Skin epidermis (tissue), 12 donors: ENCODE data around the gene NEFH.
"Not testable (repeated sequence)": the region's sequence is repeated elsewhere in the genome, so short reads cannot be mapped to it uniquely, and the experiment has no call there.

Experiments
- H3K27ac ChIP-seq, 21 experiments: fragments of 200-600 bp; sonication (generic) in 11 of 21; one replicate each; pipeline ENCODE4 v1.5.0; 2020; ENCODE audit warnings: mild to moderate bottlenecking in 3 of 21, inconsistent platforms in 2 of 21, moderate library complexity in 2 of 21
- H3K4me3 ChIP-seq, 7 experiments: fragments of 200-600 bp; sonication (generic) in 2 of 7; one replicate each; pipeline ENCODE4 v1.5.0; 2020; ENCODE audit warnings: inconsistent platforms in 2 of 7, mild to moderate bottlenecking in 2 of 7, moderate library complexity in 1 of 7

The NEFH gene, protein sequence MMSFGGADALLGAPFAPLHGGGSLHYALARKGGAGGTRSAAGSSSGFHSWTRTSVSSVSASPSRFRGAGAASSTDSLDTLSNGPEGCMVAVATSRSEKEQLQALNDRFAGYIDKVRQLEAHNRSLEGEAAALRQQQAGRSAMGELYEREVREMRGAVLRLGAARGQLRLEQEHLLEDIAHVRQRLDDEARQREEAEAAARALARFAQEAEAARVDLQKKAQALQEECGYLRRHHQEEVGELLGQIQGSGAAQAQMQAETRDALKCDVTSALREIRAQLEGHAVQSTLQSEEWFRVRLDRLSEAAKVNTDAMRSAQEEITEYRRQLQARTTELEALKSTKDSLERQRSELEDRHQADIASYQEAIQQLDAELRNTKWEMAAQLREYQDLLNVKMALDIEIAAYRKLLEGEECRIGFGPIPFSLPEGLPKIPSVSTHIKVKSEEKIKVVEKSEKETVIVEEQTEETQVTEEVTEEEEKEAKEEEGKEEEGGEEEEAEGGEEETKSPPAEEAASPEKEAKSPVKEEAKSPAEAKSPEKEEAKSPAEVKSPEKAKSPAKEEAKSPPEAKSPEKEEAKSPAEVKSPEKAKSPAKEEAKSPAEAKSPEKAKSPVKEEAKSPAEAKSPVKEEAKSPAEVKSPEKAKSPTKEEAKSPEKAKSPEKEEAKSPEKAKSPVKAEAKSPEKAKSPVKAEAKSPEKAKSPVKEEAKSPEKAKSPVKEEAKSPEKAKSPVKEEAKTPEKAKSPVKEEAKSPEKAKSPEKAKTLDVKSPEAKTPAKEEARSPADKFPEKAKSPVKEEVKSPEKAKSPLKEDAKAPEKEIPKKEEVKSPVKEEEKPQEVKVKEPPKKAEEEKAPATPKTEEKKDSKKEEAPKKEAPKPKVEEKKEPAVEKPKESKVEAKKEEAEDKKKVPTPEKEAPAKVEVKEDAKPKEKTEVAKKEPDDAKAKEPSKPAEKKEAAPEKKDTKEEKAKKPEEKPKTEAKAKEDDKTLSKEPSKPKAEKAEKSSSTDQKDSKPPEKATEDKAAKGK

DNA sequence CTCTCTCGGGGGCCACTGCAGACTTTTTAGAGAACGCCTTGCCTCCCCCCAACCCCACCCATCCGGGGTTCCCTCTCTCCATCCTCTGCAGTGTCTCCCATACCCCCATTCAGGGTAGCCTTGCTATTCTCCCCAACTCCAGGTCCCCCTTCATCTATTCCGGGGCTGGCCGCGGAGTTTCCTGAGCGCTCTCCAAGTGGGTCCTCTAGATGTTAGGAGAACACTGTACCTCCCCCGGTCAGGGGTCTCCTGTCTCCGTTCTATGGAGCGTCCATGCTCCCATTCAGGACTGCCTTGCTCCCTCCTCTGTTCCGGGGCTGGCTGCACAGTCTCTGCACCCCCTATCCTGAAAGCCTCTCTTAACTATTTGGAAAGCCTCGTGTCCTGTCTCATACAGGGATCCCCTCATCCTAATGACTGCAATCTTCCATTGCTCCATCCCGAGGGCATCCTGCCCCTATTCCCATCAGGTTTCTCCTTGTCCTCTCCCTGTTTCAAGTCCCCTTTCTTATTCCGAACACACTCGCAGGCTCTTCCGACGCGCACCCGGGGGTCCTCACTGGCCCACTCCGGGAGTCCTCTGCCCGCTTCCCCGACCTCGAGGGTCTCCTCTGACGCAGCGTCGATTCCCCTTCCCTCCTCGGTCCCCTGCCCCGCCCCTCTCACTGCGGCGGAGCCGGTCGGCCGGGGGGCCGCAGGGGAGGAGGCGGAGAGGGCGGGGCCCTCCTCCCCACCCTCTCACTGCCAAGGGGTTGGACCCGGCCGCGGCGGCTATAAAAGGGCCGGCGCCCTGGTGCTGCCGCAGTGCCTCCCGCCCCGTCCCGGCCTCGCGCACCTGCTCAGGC is at the start of gene NEFH:
NEFH (plus strand) TSS at position 802 of the 845 bp plus-strand sequence. CDS start 45 bp downstream, outside the sequence.
- H3K4me3 ChIP-seq = peak within 1 kb of the TSS in 3 of 7 experiments; percentile 4 to 19 (median 12)
- no peak within 1 kb of the TSS for H3K27ac ChIP-seq

DNA sequence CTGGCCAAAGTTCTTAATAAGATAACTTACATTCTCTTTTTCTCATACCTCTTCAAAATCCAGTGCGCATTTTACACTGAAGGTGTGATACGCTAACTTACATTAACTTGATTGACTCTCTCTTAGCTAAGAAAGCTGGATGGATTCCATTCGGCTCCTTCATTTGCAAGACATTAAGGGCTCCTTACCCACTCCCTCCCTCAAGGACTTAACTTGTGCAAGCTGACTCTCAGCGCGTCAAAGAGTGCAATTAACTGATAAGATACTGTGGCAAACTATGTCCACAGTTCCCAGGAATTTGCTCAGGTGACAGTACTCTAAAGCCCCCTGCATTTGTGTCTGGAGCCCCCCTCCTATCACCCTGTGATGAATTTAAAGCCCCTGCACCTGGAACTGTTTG is 48.0 kb upstream of the NEFH start:
- Histone ChIP-seq H3K4me3 (no peak overlapping the region), H3K27ac (no peak overlapping the region)

DNA sequence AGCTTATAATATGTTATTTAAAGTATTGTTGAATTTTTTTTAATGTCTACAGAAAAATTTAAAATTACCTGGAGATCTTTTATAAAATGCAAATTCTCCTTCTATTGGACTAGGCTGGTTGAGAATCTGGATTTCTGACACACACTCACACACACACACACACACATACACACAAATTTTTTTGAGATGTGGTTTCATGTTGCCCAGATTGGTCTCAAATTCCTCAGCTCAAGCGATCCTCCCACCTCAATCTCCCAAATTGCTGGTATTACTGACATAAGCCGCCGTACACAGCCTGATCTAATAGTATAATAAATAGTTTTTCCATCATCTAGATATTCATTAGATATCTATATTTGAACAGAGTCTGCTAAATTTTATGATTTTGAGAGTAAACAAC is 46.2 kb upstream of the NEFH start:
- no peak overlapping the region for H3K4me3 ChIP-seq
- H3K27ac ChIP-seq = no peak overlapping the region

DNA sequence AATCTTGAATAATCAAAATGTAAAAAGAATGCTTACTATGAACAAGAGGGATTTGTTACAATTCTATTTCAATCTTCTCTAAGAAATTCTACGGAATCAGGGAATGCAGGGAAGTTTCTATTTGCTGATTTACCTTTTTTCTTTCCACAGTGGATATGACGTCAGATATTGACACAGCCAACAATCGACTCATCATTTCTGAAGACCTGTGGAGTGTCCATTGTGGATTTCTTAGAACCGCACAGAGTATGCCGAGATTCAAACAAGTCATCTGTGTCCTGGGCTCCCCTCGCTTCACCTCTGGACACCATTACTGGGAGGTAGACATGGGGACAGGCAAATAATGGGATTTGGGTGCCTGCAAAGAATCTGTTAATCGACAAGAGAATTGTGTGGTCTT is 45.7 kb upstream of the NEFH start:
- H3K27ac ChIP-seq = no peak overlapping the region
- no peak overlapping the region for H3K4me3 ChIP-seq

DNA sequence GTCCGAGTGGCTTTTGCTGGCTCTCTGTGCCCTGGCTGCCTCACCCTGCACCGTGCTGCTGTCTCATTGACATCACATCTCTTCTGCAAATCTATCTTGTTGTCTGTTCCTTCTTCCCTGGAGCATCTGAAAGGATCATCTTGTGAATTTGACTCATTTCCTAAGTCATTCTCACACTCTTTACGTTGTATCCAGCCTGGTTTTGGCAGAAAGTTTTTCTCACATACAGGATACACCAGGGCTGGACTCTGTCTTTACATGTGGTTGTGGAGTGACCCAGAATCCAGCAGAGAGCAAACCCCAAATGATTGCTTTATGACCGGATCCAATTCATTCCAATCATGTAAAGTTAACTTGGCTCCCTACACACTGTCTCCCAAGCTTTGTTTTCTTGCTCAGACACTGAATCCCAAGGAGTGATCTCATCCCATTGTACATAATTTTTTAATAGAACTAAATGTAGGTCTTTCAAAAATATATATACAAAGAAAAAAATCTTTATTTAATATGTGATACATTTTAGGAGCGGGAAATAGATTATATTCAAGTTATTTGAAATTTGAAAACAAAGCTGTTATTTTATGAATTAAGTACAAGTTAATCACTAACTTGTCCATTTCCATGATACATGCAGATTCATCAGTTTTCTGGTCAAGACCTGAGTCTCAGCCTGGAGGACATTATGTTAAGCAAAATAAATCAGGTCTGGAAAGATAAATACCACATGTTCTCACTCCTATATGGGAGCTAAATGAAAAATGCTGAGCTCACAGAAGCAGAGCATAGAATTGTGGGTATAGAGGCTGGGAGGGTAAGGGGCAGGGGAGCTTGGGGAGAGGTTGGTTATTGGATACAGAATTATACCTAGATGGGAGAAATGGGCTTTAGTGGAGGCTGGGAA is 44.5 kb upstream of the NEFH start:
- no peak overlapping the region for H3K4me3 ChIP-seq
- no peak overlapping the region for H3K27ac ChIP-seq

DNA sequence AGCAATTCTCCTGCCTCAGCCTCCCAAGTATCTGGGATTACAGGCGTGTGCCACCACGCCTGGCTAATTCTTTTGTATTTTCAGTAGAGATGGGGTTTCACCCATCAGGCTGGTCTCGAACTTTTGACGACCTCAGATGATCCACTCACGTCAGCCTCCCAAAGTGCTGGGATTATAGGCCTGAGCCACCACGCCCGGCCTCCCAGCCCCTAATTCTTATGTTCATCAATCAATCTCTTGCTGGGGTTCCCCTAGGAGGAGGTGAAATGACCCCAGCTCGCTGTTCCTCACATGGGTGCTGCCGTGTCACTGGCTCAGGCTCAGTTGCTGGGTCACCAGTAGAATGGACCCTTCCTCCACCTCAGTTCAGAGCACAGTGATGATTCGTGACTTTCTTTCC is 41.7 kb upstream of the NEFH start, which contains the start of gene RFPL1:
RFPL1 (plus strand) TSS at position 301 of the 400 bp plus-strand sequence.
- H3K27ac ChIP-seq, H3K4me3 ChIP-seq: not testable (repeated sequence)

DNA sequence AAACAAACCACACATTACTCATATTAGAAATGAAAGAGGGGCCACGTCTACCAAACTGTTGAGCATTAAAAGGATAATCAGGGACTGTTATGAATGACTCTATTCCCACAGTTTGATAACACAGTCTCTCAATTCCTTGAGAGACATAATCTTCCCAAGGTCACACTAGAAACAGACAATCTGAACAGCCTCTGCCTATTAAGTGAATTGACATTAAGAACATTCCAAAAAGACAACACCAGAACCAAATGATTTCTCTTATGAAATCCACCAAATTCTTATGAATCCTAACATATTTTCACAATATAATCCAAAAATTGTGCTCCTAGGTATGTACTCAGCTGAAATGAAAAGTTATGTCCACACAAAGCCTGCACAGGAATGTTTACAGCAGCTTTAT is 37.0 kb upstream of the NEFH start:
- Histone ChIP-seq H3K27ac (no peak overlapping the region), H3K4me3 (no peak overlapping the region)

DNA sequence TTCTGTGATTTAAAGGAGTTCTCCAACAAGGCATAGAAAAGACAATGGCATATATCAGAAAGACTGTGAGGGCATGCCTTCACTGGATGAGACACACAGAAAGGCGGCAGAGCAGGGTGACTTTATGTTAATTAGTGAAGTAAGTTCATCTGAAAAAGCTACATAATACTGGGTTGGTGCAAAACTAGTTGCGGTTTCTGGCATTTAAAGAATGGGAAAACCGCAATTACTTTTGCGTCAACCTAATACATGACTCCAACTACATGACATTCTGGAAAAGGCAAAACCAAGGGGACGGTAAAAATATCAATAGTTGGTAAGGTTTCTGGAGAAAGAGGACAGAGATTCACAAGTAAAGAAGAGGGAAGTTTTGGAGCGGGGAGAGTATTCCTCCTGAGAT is 36.6 kb upstream of the NEFH start:
- Histone ChIP-seq H3K27ac (no peak overlapping the region), H3K4me3 (no peak overlapping the region)

DNA sequence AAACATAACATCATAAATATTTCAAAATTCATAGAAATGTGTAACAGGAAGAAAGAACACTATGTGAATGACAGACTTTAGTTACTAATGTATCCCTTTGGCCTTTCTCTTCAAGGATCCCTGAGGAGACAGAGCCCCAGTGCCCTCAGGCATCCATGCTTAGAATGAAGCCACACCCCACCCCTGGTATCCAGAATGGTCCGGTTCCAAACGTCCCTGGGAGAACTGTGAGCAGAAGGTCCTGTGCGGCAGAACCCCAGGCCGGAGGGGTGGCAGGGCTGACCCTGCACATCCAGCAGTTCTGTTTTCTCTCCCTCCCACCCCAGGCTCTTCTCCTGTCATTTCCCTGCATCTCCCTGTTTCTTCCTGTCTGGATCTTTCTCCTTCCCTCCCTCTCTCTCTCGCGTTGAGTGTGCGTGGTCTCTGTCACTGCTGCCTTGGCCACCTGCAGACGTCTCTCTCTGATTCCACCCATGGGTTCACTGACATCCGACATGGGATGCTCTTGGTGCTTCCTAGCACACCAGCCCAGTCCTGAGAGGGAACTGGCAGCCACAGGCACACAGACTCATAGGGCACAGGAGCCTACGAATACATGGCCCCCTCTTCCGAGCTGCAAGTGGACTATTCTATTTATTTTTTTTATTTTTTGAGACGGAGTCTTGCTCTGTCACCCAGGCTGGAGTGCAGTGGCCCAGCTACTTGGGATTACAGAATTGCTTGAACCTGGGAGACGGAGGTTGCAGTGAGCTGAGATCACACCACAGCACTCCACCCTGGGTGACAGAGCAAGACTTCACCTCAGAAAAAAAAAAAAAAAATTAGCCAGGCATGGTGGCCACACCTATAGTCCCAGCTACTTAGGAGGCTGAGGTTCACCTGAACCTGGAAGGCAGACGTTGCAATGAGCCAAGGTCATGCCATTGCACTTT is 35.9 kb upstream of the NEFH start:
- no peak overlapping the region for H3K27ac ChIP-seq
- no peak overlapping the region for H3K4me3 ChIP-seq

DNA sequence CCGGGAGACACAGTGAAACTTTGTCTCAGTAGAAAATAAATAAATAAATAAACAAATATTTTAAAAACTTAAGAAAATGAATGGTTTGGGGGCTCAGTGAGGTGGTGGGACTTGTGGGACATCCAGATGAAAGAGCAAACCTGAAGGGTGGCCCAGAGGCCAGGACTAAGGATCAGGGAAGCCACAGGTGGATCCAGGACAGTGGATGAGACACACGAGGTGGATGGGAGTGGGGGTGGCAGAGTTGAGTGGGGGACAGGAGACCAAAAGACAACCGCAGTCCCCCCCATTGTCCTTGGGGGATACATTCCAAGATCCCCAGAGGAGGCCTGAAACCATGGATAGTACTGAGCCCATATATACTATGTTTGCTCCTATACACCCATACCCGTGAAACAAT is 34.5 kb upstream of the NEFH start:
- no peak overlapping the region for H3K4me3 ChIP-seq
- H3K27ac ChIP-seq = no peak overlapping the region

DNA sequence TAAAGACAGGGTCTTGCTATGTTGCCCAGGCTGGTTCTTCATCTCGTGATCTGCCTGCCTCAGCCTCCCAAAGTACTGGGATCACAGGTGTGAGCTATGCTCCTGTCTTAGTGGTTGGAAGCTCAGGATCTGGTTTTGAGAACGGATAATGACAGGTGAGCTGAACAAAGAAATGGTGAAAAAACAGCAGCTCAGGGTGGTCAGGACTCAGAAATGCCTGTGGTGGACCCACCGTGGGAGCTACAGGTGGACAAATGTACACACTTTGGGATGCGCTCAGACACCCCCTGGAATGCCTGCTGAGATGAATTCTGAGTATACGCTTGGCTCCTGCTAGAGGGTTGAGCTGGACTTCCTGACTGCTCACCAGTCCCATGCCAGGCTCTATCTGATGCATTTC is 32.1 kb upstream of the NEFH start:
- H3K27ac ChIP-seq = no peak overlapping the region
- H3K4me3 ChIP-seq = no peak overlapping the region

DNA sequence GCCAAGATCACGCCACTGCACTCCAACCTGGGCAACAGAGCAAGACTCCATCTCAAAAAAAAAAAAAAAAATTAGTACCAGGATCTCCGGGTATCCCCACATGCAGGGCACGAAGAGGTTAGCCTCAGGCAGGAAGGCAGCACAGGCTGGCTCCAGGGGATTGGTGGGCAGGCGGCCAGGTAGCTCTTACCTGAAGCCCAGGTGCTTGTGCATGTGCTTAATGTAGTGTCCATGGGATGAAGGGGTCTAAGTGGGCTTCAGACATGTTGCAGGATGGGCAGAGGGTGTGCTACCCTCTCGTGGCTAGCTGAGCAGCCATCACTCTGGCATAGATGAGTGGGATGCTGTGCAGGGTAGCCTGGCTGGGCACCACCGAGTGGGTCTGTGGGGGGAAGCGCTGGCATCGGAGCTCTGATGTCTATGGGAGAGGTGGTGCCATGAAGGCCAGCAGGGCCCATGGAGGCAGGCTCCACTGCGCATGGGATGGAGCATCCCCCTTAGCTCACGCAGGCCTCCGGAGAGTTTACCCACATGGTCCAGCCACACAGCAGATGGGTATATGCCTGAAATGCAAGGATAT is 30.6 kb upstream of the NEFH start:
- no peak overlapping the region for H3K27ac ChIP-seq
- H3K4me3 ChIP-seq = no peak overlapping the region

DNA sequence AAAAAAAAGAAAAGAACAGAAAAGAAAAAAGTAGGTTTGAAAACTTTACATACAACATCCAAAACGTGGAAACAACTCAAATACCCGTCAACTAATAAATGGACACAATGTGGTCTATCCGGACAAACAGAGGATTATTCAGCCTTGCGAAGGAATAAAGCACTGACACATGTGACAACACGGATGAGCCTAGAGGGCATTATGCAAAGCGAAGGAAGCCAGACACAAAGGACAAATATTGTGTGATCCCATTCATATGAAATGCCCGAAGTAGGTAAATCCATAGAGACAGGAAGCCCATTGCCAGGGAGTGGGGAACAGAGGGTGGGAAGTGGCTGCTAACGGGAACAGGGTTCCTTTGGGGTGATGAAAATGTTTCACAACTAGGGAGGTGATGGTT is 29.8 kb upstream of the NEFH start:
- Histone ChIP-seq H3K27ac (no peak overlapping the region), H3K4me3 (no peak overlapping the region)

DNA sequence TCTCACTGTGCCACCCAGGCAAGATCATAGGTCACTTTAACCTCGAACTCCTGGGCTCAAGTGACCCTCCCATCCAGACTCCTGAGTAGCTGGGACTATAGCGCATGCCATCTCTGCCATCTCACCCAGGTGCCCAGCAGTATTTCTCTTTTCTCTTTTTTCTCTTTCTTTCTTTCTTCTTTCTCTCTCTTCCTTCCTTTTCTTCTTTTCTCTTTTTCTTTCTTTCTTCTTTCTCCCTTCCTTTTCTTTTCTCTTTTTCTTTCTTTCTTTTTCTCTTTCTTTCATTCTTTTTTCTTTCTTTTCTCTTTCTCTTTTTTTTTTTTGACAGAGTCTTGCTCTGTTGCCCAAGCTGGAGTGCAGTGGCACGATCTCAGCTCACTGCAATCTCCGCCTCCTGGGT is 28.2 kb upstream of the NEFH start:
- no peak overlapping the region for H3K27ac ChIP-seq
- H3K4me3 ChIP-seq = no peak overlapping the region

DNA sequence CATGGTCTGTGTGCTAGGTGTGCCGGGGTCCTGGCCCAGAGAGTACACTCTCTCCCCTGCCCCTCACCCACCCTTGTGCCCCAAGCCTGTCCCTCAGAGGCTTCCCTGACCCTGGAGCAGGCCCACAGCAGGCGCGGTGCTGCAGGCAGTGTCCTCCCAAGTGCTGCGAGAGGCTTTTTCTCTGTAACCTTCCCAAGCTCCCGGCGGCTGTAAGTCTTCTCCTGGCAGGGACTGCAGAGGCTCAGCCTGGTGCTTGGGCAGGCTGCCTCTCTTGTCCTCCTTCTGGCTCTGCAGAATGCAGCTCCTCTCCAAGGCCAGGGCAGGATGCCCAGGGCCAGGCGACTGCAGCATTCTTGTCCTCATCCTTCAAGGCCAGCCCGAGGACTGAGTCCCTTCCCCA is 25.7 kb upstream of the NEFH start:
- Histone ChIP-seq H3K27ac (no peak overlapping the region), H3K4me3 (no peak overlapping the region)

DNA sequence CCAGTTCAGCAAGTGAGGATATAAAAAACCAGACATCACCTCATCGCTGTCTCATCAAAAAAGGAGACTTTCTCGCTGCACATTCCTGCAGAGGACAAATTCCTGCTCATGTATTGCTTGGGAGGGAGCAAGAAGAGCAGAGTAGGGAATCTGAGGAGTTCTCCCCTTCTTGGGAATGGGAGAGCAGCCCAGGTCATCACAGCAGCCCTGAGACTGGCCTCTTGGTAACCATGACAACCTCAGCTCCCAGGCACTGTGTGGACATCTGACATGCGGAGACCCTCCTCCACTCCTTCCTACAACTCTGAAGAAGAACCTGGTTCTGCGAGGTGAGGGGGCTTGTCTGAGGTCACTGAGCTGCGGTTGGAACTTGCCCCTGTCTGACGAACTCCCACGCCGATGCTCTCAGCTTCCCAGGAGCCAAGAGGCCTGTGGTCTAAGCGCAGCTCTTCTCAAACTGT is 23.8 kb upstream of the NEFH start:
- peak overlapping the region in 1 of 21 experiments; percentile 13 for H3K27ac ChIP-seq

DNA sequence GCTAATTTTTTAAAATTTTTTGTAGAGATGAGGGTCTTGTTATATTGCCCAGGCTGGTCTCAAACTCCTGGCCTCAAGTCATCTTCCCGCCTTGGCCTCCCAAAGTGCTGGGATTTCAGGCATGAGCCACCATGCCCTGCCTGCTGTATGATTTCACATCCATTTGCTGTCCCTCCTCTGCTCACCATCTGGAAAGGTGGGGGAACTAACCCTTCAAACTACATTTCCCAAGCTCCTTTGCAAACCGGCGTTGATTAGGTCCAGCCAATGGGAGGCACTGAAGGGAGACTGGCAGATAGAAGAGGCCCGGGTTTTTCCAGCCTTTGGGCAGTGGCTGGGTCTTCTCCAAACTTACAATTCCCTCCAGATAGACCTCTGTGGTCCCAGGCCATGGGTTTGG is 22.3 kb upstream of the NEFH start:
- Histone ChIP-seq H3K27ac (no peak overlapping the region), H3K4me3 (no peak overlapping the region)

More for the DNA sequence above, 23.8 kb upstream of the NEFH start:
- no peak overlapping the region for H3K4me3 ChIP-seq
